GM12865 (cell line): ENCODE measurements around the gene IL37.
A peak's percentile ranks its signal among the peaks of the same experiment; 100 is the strongest.

Experiments used
- DNase-seq: peaks from one replicate; pipeline ENCODE4 v3.0.0; 2010; ENCODE audit warnings: low read depth
- H3K4me3 ChIP-seq: 2 replicates; pipeline ENCODE4 v1.5.1; 2011; ENCODE audit warnings: mild to moderate bottlenecking, low read depth, low read length, control low read depth
- CTCF ChIP-seq: IDR thresholded peaks from 2 replicates; pipeline ENCODE4 v1.5.1; 2011; ENCODE audit warnings: low read length, control low read depth, low read depth, inconsistent platforms; ENCODE audit not compliant: insufficient read depth; ENCODE audit errors: missing control alignments

The IL37 gene

GRCh38 chr2:112916145-112916571, 5.2 kb downstream of the IL37 start:
- no peak overlapping the region for H3K4me3 ChIP-seq
- peak; percentile 32 for DNase-seq
- TF ChIP-seq CTCF = no peak

- TF ChIP-seq CTCF = no peak
- H3K4me3 ChIP-seq = no peak overlapping the region
- peak; percentile 39 for DNase-seq
Observed at GRCh38 chr2:112916625-112917247, 5.8 kb downstream of the IL37 start.

- no peak for TF ChIP-seq CTCF
- H3K4me3 ChIP-seq = no peak overlapping the region
- no peak for DNase-seq
Observed at GRCh38 chr2:112917856-112918255, 6.9 kb downstream of the IL37 start.

- H3K4me3 ChIP-seq = no peak overlapping the region
- no peak for TF ChIP-seq CTCF
- DNase-seq = no peak
Observed at GRCh38 chr2:112918256-112918655, 7.3 kb downstream of the IL37 start.

GRCh38 chr2:112919086-112919485, 8.1 kb downstream of the IL37 start:
- no peak for TF ChIP-seq CTCF
- no peak overlapping the region for H3K4me3 ChIP-seq
- DNase-seq = no peak

GRCh38 chr2:112920923-112921532, 10.1 kb downstream of the IL37 start:
- H3K4me3 ChIP-seq = no peak overlapping the region
- no peak for TF ChIP-seq CTCF
- DNase-seq = no peak

GRCh38 chr2:112921982-112922381, 11.0 kb downstream of the IL37 start:
- no peak for DNase-seq
- TF ChIP-seq CTCF = no peak
- no peak overlapping the region for H3K4me3 ChIP-seq
